NCI-H345 treated with DMSO at 0.1 percent for 48 hours (cell line): Measurements from ENCODE around the gene KLC1.
"Not testable (repeated sequence)": the region's sequence is repeated elsewhere in the genome, so short reads cannot be mapped to it uniquely, and the experiment has no call there.

Source experiments
- DNase-seq: peaks from one replicate; lab custom pipeline; 2025; ENCODE audit not compliant: unreplicated experiment; lab: John Stamatoyannopoulos, UW

Gene KLC1

GRCh38 chr14:103688906-103689902, 60.2 kb downstream of the KLC1 start:
- no peak for DNase-seq

DNA sequence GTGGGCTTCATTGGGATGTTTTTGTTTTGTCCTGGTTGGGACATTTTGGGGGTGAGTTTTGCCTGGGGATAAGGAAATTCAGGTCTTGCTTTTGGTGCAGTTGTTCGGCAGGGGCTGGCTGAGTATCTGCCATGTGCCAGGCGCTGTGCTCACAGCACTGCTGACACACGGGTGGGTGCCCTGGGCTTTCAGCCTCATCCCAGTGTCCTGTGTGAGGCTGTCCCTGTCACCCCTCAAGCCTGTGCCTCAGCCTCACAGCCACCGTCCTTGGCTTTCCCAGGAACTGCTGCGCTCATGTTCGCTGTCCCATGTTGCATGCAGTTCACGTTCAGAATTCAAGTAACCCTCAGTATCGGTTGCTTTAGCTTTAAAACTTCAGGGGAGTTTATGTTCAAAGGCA, 61.3 kb downstream of the KLC1 start:
- no peak for DNase-seq

- DNase-seq: not testable (repeated sequence)
These were observed 62.6 kb downstream of the KLC1 start for GRCh38 chr14:103691655-103692054.

GRCh38 chr14:103692159-103692558, 63.1 kb downstream of the KLC1 start:
- no peak for DNase-seq

GRCh38 chr14:103692871-103693270, 63.9 kb downstream of the KLC1 start:
- no peak for DNase-seq

- DNase-seq: no peak
These were observed 64.5 kb downstream of the KLC1 start for GRCh38 chr14:103693515-103693914.

GRCh38 chr14:103694572-103695026, 65.6 kb downstream of the KLC1 start:
- DNase-seq: no peak

- no peak for DNase-seq
These were observed 66.5 kb downstream of the KLC1 start for GRCh38 chr14:103695296-103696069.

- no peak for DNase-seq
These were observed 67.0 kb downstream of the KLC1 start for GRCh38 chr14:103696070-103696402.

GRCh38 chr14:103696466-103697071, 67.6 kb downstream of the KLC1 start:
- DNase-seq: no peak

GRCh38 chr14:103697206-103697602, 68.2 kb downstream of the KLC1 start:
- DNase-seq: no peak

DNA sequence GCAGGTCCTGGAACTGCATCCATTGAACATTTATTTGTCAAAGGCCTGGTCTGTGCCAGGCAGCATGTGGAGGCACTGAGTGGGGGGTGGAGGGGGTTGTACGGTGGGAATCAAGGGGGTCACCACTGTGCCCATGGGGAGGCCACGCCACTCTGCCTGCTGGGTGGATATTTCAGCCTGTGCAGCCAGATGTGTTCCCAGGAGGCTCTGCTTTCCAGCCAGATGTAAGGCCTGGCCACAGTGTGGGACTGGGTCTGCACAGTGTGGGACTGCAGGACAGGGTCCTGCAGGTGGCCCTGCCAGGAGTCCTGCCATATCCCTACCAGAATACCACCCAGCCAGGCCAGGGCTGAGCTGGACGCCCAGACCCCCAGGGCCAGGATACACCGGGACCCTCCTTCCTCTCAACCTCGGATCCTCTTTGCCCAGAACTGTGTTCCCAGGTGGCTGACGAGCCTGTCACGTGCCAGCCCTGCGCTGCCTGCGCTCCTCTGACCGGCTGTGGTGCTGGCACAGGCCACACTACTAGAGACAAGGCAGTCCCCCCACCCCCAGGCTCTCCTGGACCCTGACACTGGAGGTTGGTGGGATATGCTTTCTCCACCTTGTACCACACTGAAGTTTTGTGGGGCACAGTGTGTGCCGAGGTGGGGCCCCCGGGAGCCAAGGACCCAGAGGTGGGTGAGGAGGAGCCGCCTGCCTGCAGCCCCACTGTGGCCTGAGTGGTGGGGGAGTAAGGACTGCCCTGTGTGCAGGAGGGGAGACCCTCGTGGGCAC, 68.8 kb downstream of the KLC1 start:
- no peak for DNase-seq

GRCh38 chr14:103698380-103699260, 69.6 kb downstream of the KLC1 start:
- no peak for DNase-seq

DNA sequence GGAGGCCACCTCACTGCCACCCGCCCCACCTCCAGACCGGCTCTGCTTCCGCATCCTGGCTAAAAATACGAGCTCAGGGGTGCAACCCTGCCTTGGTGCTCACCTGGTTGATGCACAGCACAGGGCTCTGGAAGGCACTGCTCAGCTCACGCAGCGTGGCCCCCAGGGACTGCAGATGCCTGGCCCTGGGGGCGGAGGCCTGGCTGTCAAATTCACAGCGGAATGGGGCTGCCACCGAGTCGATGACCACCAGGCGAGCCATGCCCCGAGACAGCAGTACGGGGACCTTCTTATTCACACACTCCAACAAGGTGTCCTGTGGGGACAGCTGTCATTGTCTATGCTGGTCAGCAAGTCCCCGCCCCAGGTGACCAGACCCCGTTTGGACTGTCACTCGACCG, 70.2 kb downstream of the KLC1 start:
- no peak for DNase-seq

- DNase-seq: no peak
These were observed 71.1 kb downstream of the KLC1 start for GRCh38 chr14:103699901-103700752.

DNA sequence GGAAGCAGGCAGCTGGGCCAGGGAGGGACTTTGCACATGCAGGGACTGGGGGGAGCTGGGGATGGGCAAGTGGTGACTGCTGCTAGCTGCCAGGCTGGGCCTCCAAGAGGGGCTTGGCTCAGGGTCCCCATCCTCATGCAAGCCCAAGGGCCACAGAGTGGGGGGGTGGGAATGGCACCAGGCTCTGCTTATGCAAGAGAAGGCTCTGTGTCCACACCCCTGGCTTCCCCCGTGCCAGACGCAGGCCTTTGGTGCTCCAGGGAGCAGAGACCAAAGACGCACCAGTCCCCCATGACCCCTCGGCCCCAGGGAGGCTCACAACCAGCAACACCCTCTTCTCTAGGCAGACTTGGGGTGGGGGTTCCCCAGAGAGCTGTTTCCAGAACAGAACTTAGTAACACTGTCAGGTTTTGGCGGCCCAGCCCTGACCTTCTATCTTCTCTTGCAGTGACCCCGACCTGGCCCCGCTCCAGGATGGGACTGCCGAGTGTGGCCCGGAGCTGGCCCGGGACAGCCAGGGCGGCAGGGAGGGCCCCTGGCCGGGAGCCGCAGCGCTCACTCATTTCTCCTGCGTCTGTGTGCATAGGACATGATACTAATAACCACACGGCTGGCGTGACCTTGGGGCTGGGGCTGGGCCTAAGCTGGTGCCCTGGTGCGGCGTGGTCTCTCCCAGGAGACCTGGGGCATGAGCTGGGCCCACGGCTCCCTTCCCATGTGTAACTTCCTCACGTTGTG, 71.9 kb downstream of the KLC1 start:
- DNase-seq: no peak

DNA sequence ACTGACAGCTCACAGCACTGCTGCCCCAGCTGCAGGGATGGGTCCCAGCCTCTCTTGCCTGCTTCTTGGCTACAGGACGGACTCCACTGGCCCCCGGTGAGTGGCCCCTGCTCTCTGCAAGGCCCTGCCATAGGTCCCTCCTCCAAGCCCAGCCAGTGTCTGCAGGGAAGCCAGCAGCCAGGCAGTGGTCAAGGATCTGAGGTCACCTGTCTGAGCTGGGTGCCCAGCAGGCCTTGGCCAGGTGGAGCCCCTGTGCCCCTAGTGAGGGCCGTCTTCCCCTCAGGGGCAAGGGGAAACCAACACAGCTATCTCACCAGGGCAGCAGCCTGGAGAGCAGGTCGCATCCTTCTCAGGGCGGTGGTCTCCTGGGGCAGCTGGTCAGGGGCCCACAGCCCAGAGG, 73.1 kb downstream of the KLC1 start:
- DNase-seq: no peak
